ENCODE data around the gene DLG1.

The DLG1 gene

GRCh38 chr3:197306374-197307086, 8.1 kb upstream of the DLG1 start:
- TF ChIP-seq CTCF (IDR thresholded peaks at IDR 0.05; ENCODE audit: insufficient read depth, missing control alignments), result no peak
- no peak for FAIRE-seq
- DNase-seq (ENCODE audit: insufficient read length, low spot score), result no peak

GRCh38 chr3:197305854-197306253, 7.4 kb upstream of the DLG1 start:
- no peak for DNase-seq (ENCODE audit: insufficient read length, low spot score)
- FAIRE-seq, result no peak
- no peak for TF ChIP-seq CTCF (IDR thresholded peaks at IDR 0.05; ENCODE audit: insufficient read depth, missing control alignments)

- TF ChIP-seq CTCF (IDR thresholded peaks at IDR 0.05; ENCODE audit: insufficient read depth, missing control alignments), result no peak
- FAIRE-seq (no peak), DNase-seq (ENCODE audit: insufficient read length, low spot score) (no peak)
These were observed 5.0 kb upstream of the DLG1 start for GRCh38 chr3:197303452-197303851.

GRCh38 chr3:197302696-197303341, 4.4 kb upstream of the DLG1 start:
- FAIRE-seq (no peak), DNase-seq (ENCODE audit: insufficient read length, low spot score) (no peak)
- TF ChIP-seq CTCF (IDR thresholded peaks at IDR 0.05; ENCODE audit: insufficient read depth, missing control alignments), result no peak

- DNase-seq (ENCODE audit: insufficient read length, low spot score) (no peak), FAIRE-seq (no peak)
- no peak for TF ChIP-seq CTCF (IDR thresholded peaks at IDR 0.05; ENCODE audit: insufficient read depth, missing control alignments)
These were observed 3.6 kb upstream of the DLG1 start for GRCh38 chr3:197302033-197302432.

- FAIRE-seq, result no peak
- no peak for DNase-seq (ENCODE audit: insufficient read length, low spot score)
- TF ChIP-seq CTCF (IDR thresholded peaks at IDR 0.05; ENCODE audit: insufficient read depth, missing control alignments), result no peak
These were observed 1.9 kb upstream of the DLG1 start for GRCh38 chr3:197300361-197300760.
